Measurements from ENCODE around the gene MBNL2. TPM values are rescaled to one million over a fixed set of nuclear protein-coding genes. Genes with fewer than 3 reads are reported as not detected.

Gene MBNL2
- total RNA-seq, 1 experiment from 2014 or later: 0.85 TPM

GRCh38 chr13:97243915-97244781 lies 22.0 kb downstream of the MBNL2 start:
- H3K4me3 Mint-ChIP-seq: no peak overlapping the region
- ChIA-PET CTCF (no interaction called here), POLR2A (no interaction called here)
- peaks cover 27% of the 10 kb centered on the region for H3K4me1 Mint-ChIP-seq
- no peak for DNase-seq (ENCODE audit: low spot score)
- H3K27ac Mint-ChIP-seq: no peak overlapping the region
- H3K36me3 Mint-ChIP-seq: no peaks in the 10 kb centered on the region
- no peaks in the 10 kb centered on the region for H3K9me3 Mint-ChIP-seq
- ATAC-seq: no peak
- H3K27me3 Mint-ChIP-seq (ENCODE audit: low read depth): peaks cover 36% of the 10 kb centered on the region
- TF ChIP-seq GABPB1 (CRISPR knock-in tag; IDR thresholded peaks at IDR 0.05) (peak; percentile 32; the same call in 1 of the 2 replicates), JAZF1 (CRISPR knock-in tag; IDR thresholded peaks at IDR 0.05) (no peak)

DNA sequence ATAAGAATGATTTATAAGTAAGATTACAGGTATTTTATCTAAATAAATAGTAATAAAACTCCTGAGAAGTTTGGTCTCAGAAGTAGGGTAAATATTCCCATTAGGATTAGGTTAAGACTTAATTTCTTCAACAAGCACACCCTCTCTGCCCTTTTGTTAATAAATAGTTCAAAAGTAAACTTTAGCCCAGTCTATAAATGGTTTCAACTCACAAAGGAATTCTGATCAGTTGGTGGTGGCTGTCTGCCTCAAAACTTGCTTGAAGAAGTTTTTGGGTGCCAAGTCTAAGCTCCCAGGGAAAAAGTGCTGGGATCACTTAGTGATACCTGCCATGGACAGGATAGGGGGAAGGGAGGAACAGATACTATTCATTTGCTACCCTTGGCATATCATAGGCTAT lies 22.9 kb downstream of the MBNL2 start:
- DNase-seq (ENCODE audit: low spot score): no peak
- Mint-ChIP-seq H3K27me3 (ENCODE audit: low read depth) (peaks cover 28% of the 10 kb centered on the region), H3K36me3 (no peaks in the 10 kb centered on the region), H3K9me3 (no peaks in the 10 kb centered on the region), H3K4me1 (peaks cover 20% of the 10 kb centered on the region), H3K4me3 (no peak overlapping the region), H3K27ac (no peak overlapping the region)
- ATAC-seq: no peak
- ChIA-PET CTCF (no interaction called here), POLR2A (no interaction called here)
- no peak for TF ChIP-seq EMX1 (CRISPR knock-in tag; IDR thresholded peaks at IDR 0.05)
- TF ChIP-seq ATF3 (CRISPR knock-in tag; conservative IDR thresholded peaks at IDR 0.05): no peak
- no peak for TF ChIP-seq GRHL2 (CRISPR knock-in tag; IDR thresholded peaks at IDR 0.05; ENCODE audit: insufficient replicate concordance, severe bottlenecking)
- no peak for TF ChIP-seq ATF2 (CRISPR knock-in tag; IDR thresholded peaks at IDR 0.05; ENCODE audit: borderline replicate concordance, low read depth)
- TF ChIP-seq FOXK1 (CRISPR knock-in tag; IDR thresholded peaks at IDR 0.05): no peak
- TF ChIP-seq, protein P1, sequence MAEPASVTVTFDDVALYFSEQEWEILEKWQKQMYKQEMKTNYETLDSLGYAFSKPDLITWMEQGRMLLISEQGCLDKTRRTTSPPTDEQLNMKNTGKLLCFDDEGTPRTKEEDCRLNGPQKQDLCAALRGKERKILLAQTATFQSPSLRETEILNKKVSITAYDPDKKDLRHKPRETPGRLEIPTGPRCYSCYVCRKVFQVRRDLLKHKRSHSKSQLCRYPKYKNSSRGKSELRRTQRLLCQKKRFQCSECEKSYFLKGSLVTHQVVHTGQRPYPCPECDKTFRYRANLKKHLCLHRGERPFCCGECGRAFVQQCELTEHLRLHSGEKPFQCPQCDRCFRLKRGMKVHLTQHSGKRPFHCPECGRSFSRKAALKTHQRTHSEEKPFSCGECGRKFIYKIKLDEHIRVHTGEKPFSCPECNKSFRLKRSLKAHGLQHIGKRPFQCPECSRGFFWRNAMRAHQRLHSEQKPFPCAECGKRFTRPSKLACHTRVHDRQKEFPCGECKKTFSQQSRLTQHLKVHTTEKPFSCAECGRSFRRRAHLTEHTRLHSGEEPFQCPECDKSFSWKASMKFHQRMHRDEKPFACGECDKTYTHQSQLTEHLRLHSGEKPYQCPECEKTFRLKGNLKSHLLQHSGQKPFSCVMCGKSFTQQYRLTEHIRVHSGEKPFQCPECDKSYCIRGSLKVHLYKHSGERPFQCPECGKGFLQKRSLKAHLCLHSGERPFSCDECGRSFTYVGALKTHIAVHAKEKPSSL (CRISPR knock-in tag; conservative IDR thresholded peaks at IDR 0.05): no peak
- TF ChIP-seq, protein P2, sequence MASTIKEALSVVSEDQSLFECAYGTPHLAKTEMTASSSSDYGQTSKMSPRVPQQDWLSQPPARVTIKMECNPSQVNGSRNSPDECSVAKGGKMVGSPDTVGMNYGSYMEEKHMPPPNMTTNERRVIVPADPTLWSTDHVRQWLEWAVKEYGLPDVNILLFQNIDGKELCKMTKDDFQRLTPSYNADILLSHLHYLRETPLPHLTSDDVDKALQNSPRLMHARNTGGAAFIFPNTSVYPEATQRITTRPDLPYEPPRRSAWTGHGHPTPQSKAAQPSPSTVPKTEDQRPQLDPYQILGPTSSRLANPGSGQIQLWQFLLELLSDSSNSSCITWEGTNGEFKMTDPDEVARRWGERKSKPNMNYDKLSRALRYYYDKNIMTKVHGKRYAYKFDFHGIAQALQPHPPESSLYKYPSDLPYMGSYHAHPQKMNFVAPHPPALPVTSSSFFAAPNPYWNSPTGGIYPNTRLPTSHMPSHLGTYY (CRISPR knock-in tag; IDR thresholded peaks at IDR 0.05): no peak
- TF ChIP-seq GTF2I (CRISPR knock-in tag; conservative IDR thresholded peaks at IDR 0.05): no peak
- TF ChIP-seq, protein P3, sequence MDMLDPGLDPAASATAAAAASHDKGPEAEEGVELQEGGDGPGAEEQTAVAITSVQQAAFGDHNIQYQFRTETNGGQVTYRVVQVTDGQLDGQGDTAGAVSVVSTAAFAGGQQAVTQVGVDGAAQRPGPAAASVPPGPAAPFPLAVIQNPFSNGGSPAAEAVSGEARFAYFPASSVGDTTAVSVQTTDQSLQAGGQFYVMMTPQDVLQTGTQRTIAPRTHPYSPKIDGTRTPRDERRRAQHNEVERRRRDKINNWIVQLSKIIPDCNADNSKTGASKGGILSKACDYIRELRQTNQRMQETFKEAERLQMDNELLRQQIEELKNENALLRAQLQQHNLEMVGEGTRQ (CRISPR knock-in tag; IDR thresholded peaks at IDR 0.05): no peak
- no peak for TF ChIP-seq JAZF1 (CRISPR knock-in tag; IDR thresholded peaks at IDR 0.05)
- no peak for TF ChIP-seq ESRRA (CRISPR knock-in tag; IDR thresholded peaks at IDR 0.05; ENCODE audit: borderline replicate concordance)

GRCh38 chr13:97246596-97247158 lies 24.5 kb downstream of the MBNL2 start:
- DNase-seq (ENCODE audit: low spot score): no peak
- H3K9me3 Mint-ChIP-seq: no peaks in the 10 kb centered on the region
- ChIA-PET POLR2A (interaction anchor here (0.5 kb wide), 1 partner anchor 850 kb away, joined by 5 read pairs; no protein-coding TSS in a partner anchor), CTCF (no interaction called here)
- ATAC-seq: no peak
- H3K27me3 Mint-ChIP-seq (ENCODE audit: low read depth): peaks cover 13% of the 10 kb centered on the region
- H3K4me3 Mint-ChIP-seq: no peak overlapping the region
- no peak for TF ChIP-seq NR2C2 (CRISPR knock-in tag; IDR thresholded peaks at IDR 0.05)
- TF ChIP-seq RORB (CRISPR knock-in tag; IDR thresholded peaks at IDR 0.05): no peak
- no peak for TF ChIP-seq JAZF1 (CRISPR knock-in tag; IDR thresholded peaks at IDR 0.05)
- TF ChIP-seq GABPB1 (CRISPR knock-in tag; IDR thresholded peaks at IDR 0.05): no peak
- TF ChIP-seq, protein P4, sequence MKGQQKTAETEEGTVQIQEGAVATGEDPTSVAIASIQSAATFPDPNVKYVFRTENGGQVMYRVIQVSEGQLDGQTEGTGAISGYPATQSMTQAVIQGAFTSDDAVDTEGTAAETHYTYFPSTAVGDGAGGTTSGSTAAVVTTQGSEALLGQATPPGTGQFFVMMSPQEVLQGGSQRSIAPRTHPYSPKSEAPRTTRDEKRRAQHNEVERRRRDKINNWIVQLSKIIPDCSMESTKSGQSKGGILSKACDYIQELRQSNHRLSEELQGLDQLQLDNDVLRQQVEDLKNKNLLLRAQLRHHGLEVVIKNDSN (CRISPR knock-in tag; IDR thresholded peaks at IDR 0.05): no peak
- TF ChIP-seq, protein P5, sequence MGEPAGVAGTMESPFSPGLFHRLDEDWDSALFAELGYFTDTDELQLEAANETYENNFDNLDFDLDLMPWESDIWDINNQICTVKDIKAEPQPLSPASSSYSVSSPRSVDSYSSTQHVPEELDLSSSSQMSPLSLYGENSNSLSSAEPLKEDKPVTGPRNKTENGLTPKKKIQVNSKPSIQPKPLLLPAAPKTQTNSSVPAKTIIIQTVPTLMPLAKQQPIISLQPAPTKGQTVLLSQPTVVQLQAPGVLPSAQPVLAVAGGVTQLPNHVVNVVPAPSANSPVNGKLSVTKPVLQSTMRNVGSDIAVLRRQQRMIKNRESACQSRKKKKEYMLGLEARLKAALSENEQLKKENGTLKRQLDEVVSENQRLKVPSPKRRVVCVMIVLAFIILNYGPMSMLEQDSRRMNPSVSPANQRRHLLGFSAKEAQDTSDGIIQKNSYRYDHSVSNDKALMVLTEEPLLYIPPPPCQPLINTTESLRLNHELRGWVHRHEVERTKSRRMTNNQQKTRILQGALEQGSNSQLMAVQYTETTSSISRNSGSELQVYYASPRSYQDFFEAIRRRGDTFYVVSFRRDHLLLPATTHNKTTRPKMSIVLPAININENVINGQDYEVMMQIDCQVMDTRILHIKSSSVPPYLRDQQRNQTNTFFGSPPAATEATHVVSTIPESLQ (CRISPR knock-in tag; IDR thresholded peaks at IDR 0.05): no peak
- TF ChIP-seq FOXK1 (CRISPR knock-in tag; IDR thresholded peaks at IDR 0.05): no peak
- no peak overlapping the region for H3K27ac Mint-ChIP-seq
- H3K36me3 Mint-ChIP-seq: no peaks in the 10 kb centered on the region
- H3K4me1 Mint-ChIP-seq: peaks cover 3% of the 10 kb centered on the region
